Measurements from ENCODE around the gene LIME1. TPM values are rescaled to one million over a fixed set of nuclear protein-coding genes. Genes with fewer than 3 reads are reported as not detected.

The LIME1 gene
- total and polyA plus RNA-seq, 9 of the 15 experiments (the other 6 are each of a cell fraction or from before 2014, with no cell fraction given) = 0.11 to 17.1 (median 2.8) TPM; not detected in 2

GRCh38 chr20:63693083-63693732 is 43.3 kb upstream of the LIME1 start:
- in situ Hi-C loops (cut with MboI) (no loop called here), intact Hi-C loops (cut with micrococcal nuclease) (no loop called here)
- H3K27ac ChIP-seq (ENCODE audit: extremely low read depth, low read depth, low read length) = no peak overlapping the region
- no peak overlapping the region for H3K4me3 ChIP-seq
- BruUV-seq (replicated peaks) = no TSS peak
- ATAC-seq (no peak), FAIRE-seq (no peak), DNase-seq (ENCODE audit: extremely low read depth in 1 of 4, low spot score in 3 of 4) (no peak)
- H4K20me1 ChIP-seq (replicated peaks; ENCODE audit: control insufficient read depth, insufficient read depth, low read length) = no peaks in the 10 kb centered on the region; the same call in 1 of the 2 replicates
- no peaks in the 10 kb centered on the region for H3K27me3 ChIP-seq (ENCODE audit: control insufficient read depth in 2 of 2, insufficient read depth in 2 of 2, low read length in 2 of 2)
- H3K36me3 ChIP-seq (ENCODE audit: control insufficient read depth, insufficient read depth, low read length) = peaks cover 37% of the 10 kb centered on the region; the same call in 2 of the 3 replicates
- no peak overlapping the region for H3K9ac ChIP-seq (ENCODE audit: insufficient read depth in 1 of 2, low read depth in 2 of 2, low read length in 2 of 2)
- no peaks in the 10 kb centered on the region for H3K9me3 ChIP-seq (replicated peaks; ENCODE audit: control insufficient read depth, insufficient read depth, low read depth, low read length)
- no peaks in the 10 kb centered on the region for H3K9me1 ChIP-seq (ENCODE audit: control insufficient read depth, insufficient read depth, low read length)
- ChIA-PET POLR2A (no interaction called here), CTCF (ENCODE audit: low intra/inter-chr PET ratio) (no interaction called here)
- peaks cover 0 to 74% of the 10 kb centered on the region in 2 experiments; a peak in 2 of 5 replicates for H3K4me1 ChIP-seq (replicated peaks in 1 of 2; ENCODE audit: control insufficient read depth in 2 of 2, insufficient read depth in 2 of 2, low read length in 2 of 2)
- no peaks in the 10 kb centered on the region for H3K79me2 ChIP-seq (ENCODE audit: control insufficient read depth, insufficient read depth, low read length)
- H2AFZ ChIP-seq (ENCODE audit: low read depth, low read length) = no peak overlapping the region
- no peak overlapping the region for H3K4me2 ChIP-seq (ENCODE audit: insufficient read depth, low read length)
- 95% methylated on average over 10 of the region's 10 CpGs for WGBS (ENCODE audit: insufficient coverage, low coverage, missing lambda C conversion rate)
- TF ChIP-seq POLR2G (IDR thresholded peaks at IDR 0.05; ENCODE audit: low read depth, low read length) (peak; percentile 36), POLR2A (conservative IDR thresholded peaks at IDR 0.05) (0 out of 2 replicates have a peak, but pooled peaks have one; percentile 2), ZBED1 (IDR thresholded peaks at IDR 0.05) (no peak), CHD7 (IDR thresholded peaks at IDR 0.05; ENCODE audit: low read depth, low read length) (no peak), ZNF133 (CRISPR knock-in tag; IDR thresholded peaks at IDR 0.05) (no peak)
